GM12878 (cell line): ENCODE results near the gene PTCD1. TPM values are rescaled to one million over a fixed set of nuclear protein-coding genes. Genes with fewer than 3 reads are reported as not detected.

Experiments
- ASH2L ChIP-seq: fragments of 300-600, 200-600 bp; sonication (generic); IDR thresholded peaks from 2 replicates; pipeline ENCODE4 v1.6.1; 2017; ENCODE audit warnings: low read depth, mild to moderate bottlenecking, borderline replicate concordance
- BRCA1 ChIP-seq: IDR thresholded peaks from 2 replicates; pipeline ENCODE4 v1.6.1; 2011; ENCODE audit warnings: low read depth, low read length, improper control_type of control experiment
- CBFB ChIP-seq: IDR thresholded peaks from 2 replicates; pipeline ENCODE4 v1.6.1; 2016; ENCODE audit warnings: antibody characterized with exemption, low read depth
- FOXM1 ChIP-seq: IDR thresholded peaks from 2 replicates; pipeline ENCODE4 v1.6.1; 2012; ENCODE audit warnings: low read depth, mild to moderate bottlenecking, inconsistent platforms, low read length, moderate library complexity
- JUNB ChIP-seq: IDR thresholded peaks from 2 replicates; pipeline ENCODE4 v1.6.1; 2016; ENCODE audit warnings: antibody characterized with exemption, mild to moderate bottlenecking
- KLF5 ChIP-seq: fragments of 450-650 bp; IDR thresholded peaks from 2 replicates; pipeline ENCODE4 v1.6.1; 2014; ENCODE audit warnings: mild to moderate bottlenecking; ENCODE audit not compliant: partially characterized antibody
- MEF2A ChIP-seq: IDR thresholded peaks from 2 replicates; pipeline ENCODE4 v1.6.1; 2011; ENCODE audit warnings: low read depth, mild to moderate bottlenecking, low read length, moderate library complexity; ENCODE audit not compliant: insufficient read depth
- MYB ChIP-seq: fragments of 150-350 bp; IDR thresholded peaks from 2 replicates; pipeline ENCODE4 v1.6.1; 2014; ENCODE audit warnings: mild to moderate bottlenecking, low read depth, low read length, borderline replicate concordance
- NFYA ChIP-seq: IDR thresholded peaks from 2 replicates; pipeline ENCODE4 v1.6.1; 2011; ENCODE audit warnings: low read depth, mild to moderate bottlenecking, low read length, improper control_type of control experiment, borderline replicate concordance
- PML ChIP-seq: IDR thresholded peaks from 2 replicates; pipeline ENCODE4 v1.6.1; 2012; ENCODE audit warnings: low read length, inconsistent platforms
- POLR2AphosphoS2 ChIP-seq: IDR thresholded peaks from 2 replicates; pipeline ENCODE4 v1.6.1; 2011; ENCODE audit warnings: low read depth, mild to moderate bottlenecking, low read length, improper control_type of control experiment, moderate library complexity
- SIN3A ChIP-seq: IDR thresholded peaks from 2 replicates; pipeline ENCODE4 v1.6.1; 2012; ENCODE audit warnings: low read depth, low read length, improper control_type of control experiment
- TCF12 ChIP-seq: IDR thresholded peaks from 2 replicates; pipeline ENCODE4 v1.6.1; 2011; ENCODE audit warnings: low read depth, mild to moderate bottlenecking, low read length
- TCF7 ChIP-seq: IDR thresholded peaks from 2 replicates; pipeline ENCODE4 v1.6.1; 2014; ENCODE audit warnings: antibody characterized with exemption, borderline replicate concordance
- ZNF274 ChIP-seq: IDR thresholded peaks from one replicate; pipeline ENCODE4 v1.8.0; 2011; ENCODE audit not compliant: insufficient read length, insufficient read depth
- polyA plus RNA-seq, 11 experiments: library from polyadenylated mRNA; depleted of rRNA in 4 of 11; unstranded in 6 of 11; stranded (reverse) in 5 of 11; fragments of >200 nt; fragmentation: Nextera tagmentation in 4 of 11; fragmentation: Illumina TruSeq in 1 of 11; extraction: Ambion mirVana in 4 of 11; extraction: Trizol in 1 of 11; gene quantifications; 1 replicate in 1 of 11; 2 replicates in 10 of 11; pipeline versions ENCODE4 v1.2.1 to v1.2.3, GENCODE V29; 2011 to 2016; ENCODE audit warnings: inconsistent platforms in 2 of 11, missing spikeins in 2 of 11, low read depth in 1 of 11
- total RNA-seq, 4 experiments: library from RNA; depleted of rRNA in 3 of 4; stranded (reverse); fragments of >200 nt in 3 of 4; fragmentation: Illumina TruSeq in 1 of 4; extraction: Trizol in 1 of 4; gene quantifications; 2 replicates each; pipeline versions ENCODE4 v1.2.1 to v1.2.3, GENCODE V29; 2013 to 2021
- TF ChIP-seq, protein P1 (sequence below): fragments of 450-650 bp; IDR thresholded peaks from 2 replicates; pipeline ENCODE4 v1.6.1; 2017; ENCODE audit warnings: mild to moderate bottlenecking
- TF ChIP-seq, protein P2 (sequence below): IDR thresholded peaks from 2 replicates; pipeline ENCODE4 v1.6.1; 2011; ENCODE audit warnings: borderline replicate concordance, low read depth, mild to moderate bottlenecking, moderate library complexity, mixed read lengths, low read length; ENCODE audit not compliant: insufficient read depth; ENCODE audit errors: extremely low read length
- TF ChIP-seq, protein P3 (sequence below): fragments of 450-650 bp; IDR thresholded peaks from 2 replicates; pipeline ENCODE4 v1.6.1; 2017; ENCODE audit warnings: low read depth, mild to moderate bottlenecking, moderate library complexity
- TF ChIP-seq, protein P4 (sequence below): IDR thresholded peaks from 2 replicates; pipeline ENCODE4 v1.6.1; 2011; ENCODE audit warnings: borderline replicate concordance, low read depth, mild to moderate bottlenecking, moderate library complexity, low read length; ENCODE audit not compliant: insufficient read depth, poor library complexity, severe bottlenecking
- TF ChIP-seq, protein P5 (sequence below): fragments of 150-350 bp; IDR thresholded peaks from 2 replicates; pipeline ENCODE4 v1.6.1; 2016; ENCODE audit warnings: low read depth, low read length

Gene PTCD1
- total and polyA plus RNA-seq, 10 of the 15 experiments (the other 5 are each of a cell fraction or from before 2014, with no cell fraction given) = 0.26 to 9.7 (median 5.0) TPM

DNA sequence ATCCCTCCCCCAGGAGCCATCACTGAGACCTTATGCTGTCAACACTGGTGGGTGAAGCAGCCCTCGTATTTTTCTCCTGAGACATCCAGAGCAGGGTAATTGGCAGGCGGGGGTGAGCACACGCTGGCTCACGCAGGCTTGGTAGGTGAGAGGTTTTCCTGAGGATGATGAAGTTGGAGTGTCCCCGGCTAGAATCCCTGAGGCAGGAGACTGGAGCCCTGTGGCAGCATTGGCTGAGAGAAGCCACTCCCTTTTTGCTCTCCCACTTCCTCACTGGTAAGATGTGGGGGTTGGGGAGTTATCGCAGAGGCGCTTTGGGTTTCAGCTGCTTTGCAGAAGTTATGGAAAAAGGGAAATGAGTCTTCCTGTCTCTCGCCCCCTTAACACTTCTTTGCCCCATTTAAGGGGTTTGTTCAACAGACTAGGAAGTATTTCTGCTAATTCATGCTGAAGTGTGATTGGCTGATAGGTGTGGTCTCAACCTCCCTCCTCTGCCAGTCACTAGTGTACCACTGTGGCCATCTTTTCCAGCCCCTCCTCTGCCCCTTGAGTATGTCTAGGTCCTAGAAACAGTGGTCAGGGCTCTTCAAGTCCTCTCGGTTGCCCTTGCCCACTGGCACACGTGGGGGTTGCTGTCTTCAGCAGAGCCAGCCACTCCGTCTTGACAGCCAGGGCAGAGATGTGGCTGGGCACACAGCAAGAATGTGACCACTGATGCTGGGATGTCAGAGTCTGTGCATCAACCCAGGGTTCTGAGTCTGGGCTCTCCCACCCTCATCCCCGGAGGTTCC, 58.4 kb downstream of the PTCD1 start (continued):
- TF ChIP-seq, protein P1, sequence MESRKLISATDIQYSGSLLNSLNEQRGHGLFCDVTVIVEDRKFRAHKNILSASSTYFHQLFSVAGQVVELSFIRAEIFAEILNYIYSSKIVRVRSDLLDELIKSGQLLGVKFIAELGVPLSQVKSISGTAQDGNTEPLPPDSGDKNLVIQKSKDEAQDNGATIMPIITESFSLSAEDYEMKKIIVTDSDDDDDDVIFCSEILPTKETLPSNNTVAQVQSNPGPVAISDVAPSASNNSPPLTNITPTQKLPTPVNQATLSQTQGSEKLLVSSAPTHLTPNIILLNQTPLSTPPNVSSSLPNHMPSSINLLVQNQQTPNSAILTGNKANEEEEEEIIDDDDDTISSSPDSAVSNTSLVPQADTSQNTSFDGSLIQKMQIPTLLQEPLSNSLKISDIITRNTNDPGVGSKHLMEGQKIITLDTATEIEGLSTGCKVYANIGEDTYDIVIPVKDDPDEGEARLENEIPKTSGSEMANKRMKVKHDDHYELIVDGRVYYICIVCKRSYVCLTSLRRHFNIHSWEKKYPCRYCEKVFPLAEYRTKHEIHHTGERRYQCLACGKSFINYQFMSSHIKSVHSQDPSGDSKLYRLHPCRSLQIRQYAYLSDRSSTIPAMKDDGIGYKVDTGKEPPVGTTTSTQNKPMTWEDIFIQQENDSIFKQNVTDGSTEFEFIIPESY = no peak
- TF ChIP-seq, protein P2, sequence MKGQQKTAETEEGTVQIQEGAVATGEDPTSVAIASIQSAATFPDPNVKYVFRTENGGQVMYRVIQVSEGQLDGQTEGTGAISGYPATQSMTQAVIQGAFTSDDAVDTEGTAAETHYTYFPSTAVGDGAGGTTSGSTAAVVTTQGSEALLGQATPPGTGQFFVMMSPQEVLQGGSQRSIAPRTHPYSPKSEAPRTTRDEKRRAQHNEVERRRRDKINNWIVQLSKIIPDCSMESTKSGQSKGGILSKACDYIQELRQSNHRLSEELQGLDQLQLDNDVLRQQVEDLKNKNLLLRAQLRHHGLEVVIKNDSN = no peak
- TF ChIP-seq BRCA1 (no peak), TCF7 (no peak), ZNF274 (no peak), ASH2L (no peak), SIN3A (peak; percentile 78; the same call in 1 of the 2 replicates), MEF2A (peak; percentile 62; the same call in 1 of the 2 replicates), NFYA (no peak), POLR2AphosphoS2 (peak; percentile 60), KLF5 (no peak), FOXM1 (no peak), CBFB (peak; percentile 1; the same call in 1 of the 2 replicates), TCF12 (no peak; the same call in 1 of the 2 replicates), PML (no peak), JUNB (no peak), MYB (0 out of 2 replicates have a peak, but pooled peaks have one; percentile 36)
- TF ChIP-seq, protein P3, sequence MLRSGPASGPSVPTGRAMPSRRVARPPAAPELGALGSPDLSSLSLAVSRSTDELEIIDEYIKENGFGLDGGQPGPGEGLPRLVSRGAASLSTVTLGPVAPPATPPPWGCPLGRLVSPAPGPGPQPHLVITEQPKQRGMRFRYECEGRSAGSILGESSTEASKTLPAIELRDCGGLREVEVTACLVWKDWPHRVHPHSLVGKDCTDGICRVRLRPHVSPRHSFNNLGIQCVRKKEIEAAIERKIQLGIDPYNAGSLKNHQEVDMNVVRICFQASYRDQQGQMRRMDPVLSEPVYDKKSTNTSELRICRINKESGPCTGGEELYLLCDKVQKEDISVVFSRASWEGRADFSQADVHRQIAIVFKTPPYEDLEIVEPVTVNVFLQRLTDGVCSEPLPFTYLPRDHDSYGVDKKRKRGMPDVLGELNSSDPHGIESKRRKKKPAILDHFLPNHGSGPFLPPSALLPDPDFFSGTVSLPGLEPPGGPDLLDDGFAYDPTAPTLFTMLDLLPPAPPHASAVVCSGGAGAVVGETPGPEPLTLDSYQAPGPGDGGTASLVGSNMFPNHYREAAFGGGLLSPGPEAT = peak; percentile 96
- TF ChIP-seq, protein P4, sequence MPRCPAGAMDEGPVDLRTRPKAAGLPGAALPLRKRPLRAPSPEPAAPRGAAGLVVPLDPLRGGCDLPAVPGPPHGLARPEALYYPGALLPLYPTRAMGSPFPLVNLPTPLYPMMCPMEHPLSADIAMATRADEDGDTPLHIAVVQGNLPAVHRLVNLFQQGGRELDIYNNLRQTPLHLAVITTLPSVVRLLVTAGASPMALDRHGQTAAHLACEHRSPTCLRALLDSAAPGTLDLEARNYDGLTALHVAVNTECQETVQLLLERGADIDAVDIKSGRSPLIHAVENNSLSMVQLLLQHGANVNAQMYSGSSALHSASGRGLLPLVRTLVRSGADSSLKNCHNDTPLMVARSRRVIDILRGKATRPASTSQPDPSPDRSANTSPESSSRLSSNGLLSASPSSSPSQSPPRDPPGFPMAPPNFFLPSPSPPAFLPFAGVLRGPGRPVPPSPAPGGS = no peak
- TF ChIP-seq, protein P5, sequence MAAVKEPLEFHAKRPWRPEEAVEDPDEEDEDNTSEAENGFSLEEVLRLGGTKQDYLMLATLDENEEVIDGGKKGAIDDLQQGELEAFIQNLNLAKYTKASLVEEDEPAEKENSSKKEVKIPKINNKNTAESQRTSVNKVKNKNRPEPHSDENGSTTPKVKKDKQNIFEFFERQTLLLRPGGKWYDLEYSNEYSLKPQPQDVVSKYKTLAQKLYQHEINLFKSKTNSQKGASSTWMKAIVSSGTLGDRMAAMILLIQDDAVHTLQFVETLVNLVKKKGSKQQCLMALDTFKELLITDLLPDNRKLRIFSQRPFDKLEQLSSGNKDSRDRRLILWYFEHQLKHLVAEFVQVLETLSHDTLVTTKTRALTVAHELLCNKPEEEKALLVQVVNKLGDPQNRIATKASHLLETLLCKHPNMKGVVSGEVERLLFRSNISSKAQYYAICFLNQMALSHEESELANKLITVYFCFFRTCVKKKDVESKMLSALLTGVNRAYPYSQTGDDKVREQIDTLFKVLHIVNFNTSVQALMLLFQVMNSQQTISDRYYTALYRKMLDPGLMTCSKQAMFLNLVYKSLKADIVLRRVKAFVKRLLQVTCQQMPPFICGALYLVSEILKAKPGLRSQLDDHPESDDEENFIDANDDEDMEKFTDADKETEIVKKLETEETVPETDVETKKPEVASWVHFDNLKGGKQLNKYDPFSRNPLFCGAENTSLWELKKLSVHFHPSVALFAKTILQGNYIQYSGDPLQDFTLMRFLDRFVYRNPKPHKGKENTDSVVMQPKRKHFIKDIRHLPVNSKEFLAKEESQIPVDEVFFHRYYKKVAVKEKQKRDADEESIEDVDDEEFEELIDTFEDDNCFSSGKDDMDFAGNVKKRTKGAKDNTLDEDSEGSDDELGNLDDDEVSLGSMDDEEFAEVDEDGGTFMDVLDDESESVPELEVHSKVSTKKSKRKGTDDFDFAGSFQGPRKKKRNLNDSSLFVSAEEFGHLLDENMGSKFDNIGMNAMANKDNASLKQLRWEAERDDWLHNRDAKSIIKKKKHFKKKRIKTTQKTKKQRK = no peak
